Measurements from ENCODE around the gene TRIM63. TPM values are rescaled to one million over a fixed set of nuclear protein-coding genes. Genes with fewer than 3 reads are reported as not detected.

Gene TRIM63
- total RNA-seq, 1 experiment from 2014 or later, result not detected

DNA sequence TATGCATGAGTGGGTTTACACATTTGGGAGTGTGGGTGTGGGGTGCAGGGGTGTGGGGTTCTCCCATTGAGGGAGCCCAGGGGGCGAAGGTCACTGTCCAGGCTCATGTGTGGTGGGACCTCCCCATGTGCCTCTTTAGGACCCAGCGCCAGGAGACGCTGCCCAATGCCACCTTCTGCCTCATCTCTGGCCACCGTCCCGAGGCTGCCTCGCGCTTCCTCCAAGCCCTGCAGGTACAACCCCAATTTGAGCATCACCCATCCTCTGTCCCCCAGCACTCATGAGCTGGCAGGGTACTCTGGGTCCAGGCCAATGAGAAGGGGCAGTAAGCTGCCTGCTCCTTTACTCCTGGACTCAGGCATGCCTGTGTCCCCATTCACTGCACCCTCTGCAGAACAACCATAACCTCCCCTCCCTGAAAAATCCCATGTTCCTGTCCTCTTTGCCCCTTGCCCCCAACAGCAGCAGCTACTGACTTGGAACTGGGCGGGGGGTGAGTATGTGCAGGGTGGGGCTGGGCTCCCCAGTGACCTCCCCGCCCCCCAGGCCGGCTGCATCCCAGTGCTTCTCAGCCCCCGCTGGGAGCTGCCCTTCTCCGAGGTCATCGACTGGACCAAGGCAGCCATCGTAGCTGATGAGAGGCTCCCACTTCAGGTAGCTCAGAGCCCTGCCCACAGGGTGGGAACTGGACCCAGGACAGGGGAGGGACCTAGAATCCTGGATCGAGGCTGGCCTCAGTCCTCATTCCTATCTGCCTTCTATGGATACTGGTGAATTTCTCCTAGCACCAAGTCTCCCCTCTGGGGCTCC is 38.2 kb downstream of the TRIM63 start:
- H3K27ac Mint-ChIP-seq (ENCODE audit: unreplicated experiment), result no peak overlapping the region
- no peak overlapping the region for H3K4me3 Mint-ChIP-seq (ENCODE audit: unreplicated experiment)
- TF ChIP-seq, protein P1, sequence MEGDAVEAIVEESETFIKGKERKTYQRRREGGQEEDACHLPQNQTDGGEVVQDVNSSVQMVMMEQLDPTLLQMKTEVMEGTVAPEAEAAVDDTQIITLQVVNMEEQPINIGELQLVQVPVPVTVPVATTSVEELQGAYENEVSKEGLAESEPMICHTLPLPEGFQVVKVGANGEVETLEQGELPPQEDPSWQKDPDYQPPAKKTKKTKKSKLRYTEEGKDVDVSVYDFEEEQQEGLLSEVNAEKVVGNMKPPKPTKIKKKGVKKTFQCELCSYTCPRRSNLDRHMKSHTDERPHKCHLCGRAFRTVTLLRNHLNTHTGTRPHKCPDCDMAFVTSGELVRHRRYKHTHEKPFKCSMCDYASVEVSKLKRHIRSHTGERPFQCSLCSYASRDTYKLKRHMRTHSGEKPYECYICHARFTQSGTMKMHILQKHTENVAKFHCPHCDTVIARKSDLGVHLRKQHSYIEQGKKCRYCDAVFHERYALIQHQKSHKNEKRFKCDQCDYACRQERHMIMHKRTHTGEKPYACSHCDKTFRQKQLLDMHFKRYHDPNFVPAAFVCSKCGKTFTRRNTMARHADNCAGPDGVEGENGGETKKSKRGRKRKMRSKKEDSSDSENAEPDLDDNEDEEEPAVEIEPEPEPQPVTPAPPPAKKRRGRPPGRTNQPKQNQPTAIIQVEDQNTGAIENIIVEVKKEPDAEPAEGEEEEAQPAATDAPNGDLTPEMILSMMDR (IDR thresholded peaks at IDR 0.05; ENCODE audit: insufficient read depth in 1 of 2, low read depth in 1 of 2, low read length in 1 of 2, severe bottlenecking in 1 of 2, unreplicated experiment in 1 of 2), result no peak
- peaks cover under 1% of the 10 kb centered on the region for H3K4me1 Mint-ChIP-seq (ENCODE audit: low read depth, unreplicated experiment)
- intact Hi-C loops (cut with micrococcal nuclease; ENCODE audit: unreplicated experiment), result no loop called here
- H3K36me3 Mint-ChIP-seq (ENCODE audit: insufficient read depth, unreplicated experiment), result no peaks in the 10 kb centered on the region
- BruUV-seq (replicated peaks), result no TSS peak
- H3K9me3 Mint-ChIP-seq (ENCODE audit: unreplicated experiment), result no peaks in the 10 kb centered on the region
- no peak for DNase-seq
- no peaks in the 10 kb centered on the region for H3K27me3 Mint-ChIP-seq (ENCODE audit: insufficient read depth, unreplicated experiment)
- no peaks in the 10 kb centered on the region for H3K27me3 ChIP-seq (replicated peaks; ENCODE audit: control insufficient read depth, insufficient read depth, low read length)
- ChIA-PET POLR2A (no interaction called here), CTCF (interaction anchor here (0.6 to 1.7 kb wide), 5 partner anchors 10 to 192 kb away, joined by 3 to 5 read pairs (median 4); no protein-coding TSS in a partner anchor)
- no peaks in the 10 kb centered on the region for H3K36me3 ChIP-seq (ENCODE audit: control insufficient read depth, insufficient read depth, low read length)
- H3K9me3 ChIP-seq, result no peaks in the 10 kb centered on the region
- no peaks in the 10 kb centered on the region for H3K4me1 ChIP-seq
- H3K4me3 ChIP-seq (ENCODE audit: low read depth, low read length), result no peak overlapping the region

DNA sequence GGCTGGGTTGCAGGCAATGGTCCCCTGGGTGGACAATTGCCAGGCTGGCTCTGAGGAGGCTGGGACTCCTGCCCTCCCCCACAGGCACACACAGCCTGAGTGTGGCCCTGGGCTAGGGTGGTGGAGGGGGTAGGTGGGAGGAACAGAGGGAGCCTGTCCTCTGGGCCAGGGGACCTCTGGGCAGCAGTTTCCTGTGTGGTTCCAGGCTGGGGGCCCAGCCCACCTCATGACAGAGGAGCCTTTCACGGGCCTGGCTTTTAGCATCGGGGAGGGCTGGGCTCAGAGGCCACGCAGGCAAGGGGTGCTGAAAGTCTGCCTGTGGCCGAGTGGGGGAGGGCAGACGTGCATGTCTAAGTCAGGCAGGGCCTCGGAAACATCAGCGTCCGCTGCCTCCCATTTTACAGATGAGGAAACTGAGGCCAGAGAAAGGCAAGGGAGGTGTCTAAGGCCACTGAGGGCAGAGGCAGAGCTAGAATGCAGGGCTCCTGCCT is 38.9 kb downstream of the TRIM63 start:
- H3K4me3 ChIP-seq (ENCODE audit: low read depth, low read length), result no peak overlapping the region
- POLR2A ChIA-PET, result no interaction called here
- H3K9me3 ChIP-seq, result no peaks in the 10 kb centered on the region
- Mint-ChIP-seq H3K4me3 (ENCODE audit: unreplicated experiment) (no peak overlapping the region), H3K27me3 (ENCODE audit: insufficient read depth, unreplicated experiment) (no peaks in the 10 kb centered on the region), H3K36me3 (ENCODE audit: insufficient read depth, unreplicated experiment) (no peaks in the 10 kb centered on the region), H3K27ac (ENCODE audit: unreplicated experiment) (no peak overlapping the region), H3K4me1 (ENCODE audit: low read depth, unreplicated experiment) (no peaks in the 10 kb centered on the region), H3K9me3 (ENCODE audit: unreplicated experiment) (no peaks in the 10 kb centered on the region)
- H3K36me3 ChIP-seq (ENCODE audit: control insufficient read depth, insufficient read depth, low read length), result no peaks in the 10 kb centered on the region
- no peaks in the 10 kb centered on the region for H3K4me1 ChIP-seq
- CTCF ChIA-PET, result no interaction called here
- H3K27me3 ChIP-seq (replicated peaks; ENCODE audit: control insufficient read depth, insufficient read depth, low read length), result no peaks in the 10 kb centered on the region
- BruUV-seq (replicated peaks), result no TSS peak
- no peak for DNase-seq
- intact Hi-C loops (cut with micrococcal nuclease; ENCODE audit: unreplicated experiment), result no loop called here
- TF ChIP-seq, protein P1 (IDR thresholded peaks at IDR 0.05; ENCODE audit: insufficient read depth in 1 of 2, low read depth in 1 of 2, low read length in 1 of 2, severe bottlenecking in 1 of 2, unreplicated experiment in 1 of 2), result no peak

DNA sequence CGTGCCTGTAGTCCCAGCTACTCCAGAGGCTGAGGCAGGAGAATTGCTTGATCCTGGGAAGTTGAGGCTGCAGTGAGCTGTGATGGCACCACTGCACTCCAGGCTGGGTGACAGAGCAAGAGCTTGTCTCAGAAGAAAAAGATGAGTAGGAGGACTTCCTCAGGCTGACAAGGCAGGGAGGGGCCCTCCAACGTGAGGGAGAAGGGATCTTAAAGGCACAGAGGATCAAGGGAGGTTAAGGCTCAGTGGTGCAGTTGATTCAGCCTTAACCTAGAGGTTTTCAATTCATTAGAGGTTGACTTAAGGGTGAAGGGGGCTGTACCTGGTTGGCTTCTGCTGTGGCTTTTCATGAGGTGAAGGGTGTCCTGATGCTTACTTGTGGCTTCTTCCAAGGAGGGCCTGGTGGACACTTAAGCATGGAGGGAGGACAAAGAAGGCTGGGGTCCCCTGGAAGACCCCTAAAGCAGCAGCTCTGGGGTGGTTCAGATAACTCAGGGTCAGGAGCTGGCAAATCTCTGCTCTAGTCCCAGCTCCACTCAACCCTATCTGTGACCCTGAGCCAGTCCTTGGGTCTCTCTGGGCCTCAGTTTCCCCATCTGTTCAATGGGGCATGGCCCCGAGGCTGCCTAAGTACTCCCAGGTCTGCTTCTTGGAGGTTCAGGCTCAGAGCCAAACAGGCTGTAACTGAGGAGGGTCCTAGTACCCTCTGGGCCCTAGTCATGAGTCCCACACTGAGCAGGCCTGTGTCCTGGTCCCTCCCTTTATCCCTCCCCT is 39.5 kb downstream of the TRIM63 start:
- no peaks in the 10 kb centered on the region for H3K4me1 ChIP-seq

More for the DNA sequence above, 39.5 kb downstream of the TRIM63 start:
- intact Hi-C loops (cut with micrococcal nuclease; ENCODE audit: unreplicated experiment), result no loop called here
- Mint-ChIP-seq H3K9me3 (ENCODE audit: unreplicated experiment) (no peaks in the 10 kb centered on the region), H3K36me3 (ENCODE audit: insufficient read depth, unreplicated experiment) (no peaks in the 10 kb centered on the region), H3K4me1 (ENCODE audit: low read depth, unreplicated experiment) (no peaks in the 10 kb centered on the region), H3K4me3 (ENCODE audit: unreplicated experiment) (no peak overlapping the region), H3K27me3 (ENCODE audit: insufficient read depth, unreplicated experiment) (no peaks in the 10 kb centered on the region), H3K27ac (ENCODE audit: unreplicated experiment) (no peak overlapping the region)
- Histone ChIP-seq H3K27me3 (replicated peaks; ENCODE audit: control insufficient read depth, insufficient read depth, low read length) (no peaks in the 10 kb centered on the region), H3K36me3 (ENCODE audit: control insufficient read depth, insufficient read depth, low read length) (no peaks in the 10 kb centered on the region), H3K4me3 (ENCODE audit: low read depth, low read length) (no peak overlapping the region), H3K9me3 (no peaks in the 10 kb centered on the region)
- TF ChIP-seq, protein P1 (IDR thresholded peaks at IDR 0.05; ENCODE audit: insufficient read depth in 1 of 2, low read depth in 1 of 2, low read length in 1 of 2, severe bottlenecking in 1 of 2, unreplicated experiment in 1 of 2), result no peak
- no TSS peak for BruUV-seq (replicated peaks)
- no peak for DNase-seq
- ChIA-PET POLR2A (no interaction called here), CTCF (interaction anchor here (0.7 kb wide), 1 partner anchor 8 kb away, joined by 3 read pairs; no protein-coding TSS in a partner anchor)
